Activated naive CD4-positive, alpha-beta T cell treated with anti-CD3 and anti-CD28 coated beads, Interleukin-2, amount 50 U/mL, for 72 hours (primary cell): Measurements from ENCODE around the gene HEPHL1. TPM values are rescaled to one million over a fixed set of nuclear protein-coding genes. Genes with fewer than 3 reads are reported as not detected.

Experiments used
- ATAC-seq, 2 donors: fragments of 150-1000 bp; cut with Tn5 transposase; 2 replicates each; pipeline ENCODE4 v1.10.0; 2021; ENCODE audit warnings: mild to moderate bottlenecking in 2 of 2, moderate library complexity in 2 of 2
- DNase-seq, 2 donors: peaks; one replicate each; pipeline ENCODE4 v3.0.0; 2021 to 2022; ENCODE audit warnings: low spot score in 2 of 2
- H3K27ac Mint-ChIP-seq, 2 donors: one replicate each; pipeline ENCODE4 v1.8.0; 2022; ENCODE audit warnings: mild to moderate bottlenecking in 2 of 2, mixed read lengths in 2 of 2
- H3K36me3 Mint-ChIP-seq, 2 donors: one replicate each; pipeline ENCODE4 v1.8.0; 2022; ENCODE audit warnings: mixed read lengths in 2 of 2
- H3K9me3 Mint-ChIP-seq, 2 donors: one replicate each; pipeline ENCODE4 v1.8.0; 2022; ENCODE audit warnings: mixed read lengths in 2 of 2
- total RNA-seq, 2 donors: library from RNA; stranded (reverse); gene quantifications; one replicate each; pipeline ENCODE4 v1.2.3, GENCODE V29; 2022

Gene HEPHL1
- total RNA-seq, 2 donors from 2014 or later = not detected

- Mint-ChIP-seq H3K36me3 (peaks cover 6 to 8% of the 10 kb centered on the region in 2 donors), H3K9me3 (no peaks in the 10 kb centered on the region), H3K27ac (no peak overlapping the region)
- DNase-seq (no peak), ATAC-seq (no peak)
Measured at GRCh38 chr11:94131047-94131717, 110.0 kb downstream of the HEPHL1 start.

GRCh38 chr11:94131718-94132115, 110.6 kb downstream of the HEPHL1 start:
- DNase-seq = no peak
- Mint-ChIP-seq H3K9me3 (no peaks in the 10 kb centered on the region), H3K27ac (no peak overlapping the region), H3K36me3 (peaks cover 8 to 11% of the 10 kb centered on the region in 2 donors)
- ATAC-seq = no peak

DNA sequence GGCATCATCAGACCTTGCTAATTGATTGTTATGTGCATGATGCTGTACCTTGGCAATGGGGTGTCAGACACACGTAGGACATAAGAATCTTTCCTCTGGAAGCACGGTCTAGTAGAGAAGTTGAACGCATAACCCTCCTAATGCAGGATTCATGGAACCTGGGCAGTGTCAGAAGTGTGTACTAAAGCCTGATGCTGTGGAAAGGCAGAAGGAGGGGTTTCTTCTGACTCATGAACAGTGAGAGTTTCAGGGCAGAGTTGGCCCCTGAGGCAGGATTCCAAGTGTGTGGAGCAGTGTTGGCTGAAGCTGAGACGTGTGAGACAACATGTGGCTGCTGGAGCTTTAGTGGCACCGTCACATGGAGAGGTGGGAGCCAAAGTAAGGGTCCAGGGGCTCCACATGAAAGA, 111.0 kb downstream of the HEPHL1 start:
- DNase-seq = no peak
- Mint-ChIP-seq H3K36me3 (peaks cover 8 to 16% of the 10 kb centered on the region in 2 donors), H3K9me3 (no peaks in the 10 kb centered on the region), H3K27ac (no peak overlapping the region)
- ATAC-seq = no peak

DNA sequence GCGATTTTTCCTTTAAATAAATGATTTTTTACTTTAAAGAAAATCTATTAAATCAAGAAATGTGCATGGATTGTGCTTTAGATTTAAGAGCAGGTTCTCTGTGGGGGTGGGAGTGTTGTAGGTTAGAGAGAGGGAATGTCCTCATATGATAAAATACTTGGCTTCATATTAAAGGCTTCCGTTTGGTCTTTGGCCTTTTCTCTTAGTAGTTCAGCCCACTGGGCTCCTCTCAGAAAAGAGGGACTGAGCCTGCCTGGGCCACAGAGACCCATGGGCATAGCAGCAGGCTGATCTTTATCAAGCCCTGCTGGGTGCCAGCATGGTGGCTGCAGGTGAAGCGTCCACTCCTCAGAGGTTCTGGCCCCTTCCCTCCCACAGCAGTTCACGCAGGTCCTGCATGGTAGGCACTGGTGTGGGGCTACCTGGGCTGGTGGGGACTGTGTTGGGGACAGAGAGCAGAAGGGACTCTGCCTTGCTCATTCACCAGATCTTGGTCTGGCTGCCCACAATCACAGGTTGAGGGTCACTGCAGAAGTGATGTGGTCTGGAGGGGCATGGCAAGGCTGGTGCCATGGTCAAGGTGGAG, 111.8 kb downstream of the HEPHL1 start:
- H3K9me3 Mint-ChIP-seq = no peaks in the 10 kb centered on the region
- ATAC-seq (no peak), DNase-seq (no peak)

DNA sequence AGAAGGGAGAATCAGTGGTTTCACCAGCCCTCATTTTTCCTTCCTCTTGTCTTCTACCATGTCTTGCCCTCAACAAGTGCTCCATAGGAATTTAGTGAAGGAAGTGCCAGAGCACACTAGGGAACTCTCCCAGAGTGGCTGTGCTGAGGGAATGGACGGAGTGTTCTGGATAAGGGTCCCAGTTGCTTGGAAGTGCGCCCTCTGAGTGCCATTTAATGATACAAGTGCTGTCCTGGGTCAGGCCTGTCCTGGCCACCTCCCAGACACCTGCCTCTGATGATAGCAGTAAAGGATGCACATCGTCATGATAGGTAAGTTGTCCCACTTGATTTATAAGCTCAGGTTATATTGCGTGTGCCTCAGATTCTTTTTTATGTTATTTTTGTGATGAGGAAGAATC, 112.6 kb downstream of the HEPHL1 start:
- Mint-ChIP-seq H3K36me3 (peaks cover 0 to 18% of the 10 kb centered on the region in 2 donors), H3K27ac (no peak overlapping the region), H3K9me3 (no peaks in the 10 kb centered on the region)
- ATAC-seq (no peak), DNase-seq (no peak)

More for the DNA sequence above, 111.8 kb downstream of the HEPHL1 start:
- Mint-ChIP-seq H3K36me3 (peaks cover 7 to 18% of the 10 kb centered on the region in 2 donors), H3K27ac (no peak overlapping the region)

DNA sequence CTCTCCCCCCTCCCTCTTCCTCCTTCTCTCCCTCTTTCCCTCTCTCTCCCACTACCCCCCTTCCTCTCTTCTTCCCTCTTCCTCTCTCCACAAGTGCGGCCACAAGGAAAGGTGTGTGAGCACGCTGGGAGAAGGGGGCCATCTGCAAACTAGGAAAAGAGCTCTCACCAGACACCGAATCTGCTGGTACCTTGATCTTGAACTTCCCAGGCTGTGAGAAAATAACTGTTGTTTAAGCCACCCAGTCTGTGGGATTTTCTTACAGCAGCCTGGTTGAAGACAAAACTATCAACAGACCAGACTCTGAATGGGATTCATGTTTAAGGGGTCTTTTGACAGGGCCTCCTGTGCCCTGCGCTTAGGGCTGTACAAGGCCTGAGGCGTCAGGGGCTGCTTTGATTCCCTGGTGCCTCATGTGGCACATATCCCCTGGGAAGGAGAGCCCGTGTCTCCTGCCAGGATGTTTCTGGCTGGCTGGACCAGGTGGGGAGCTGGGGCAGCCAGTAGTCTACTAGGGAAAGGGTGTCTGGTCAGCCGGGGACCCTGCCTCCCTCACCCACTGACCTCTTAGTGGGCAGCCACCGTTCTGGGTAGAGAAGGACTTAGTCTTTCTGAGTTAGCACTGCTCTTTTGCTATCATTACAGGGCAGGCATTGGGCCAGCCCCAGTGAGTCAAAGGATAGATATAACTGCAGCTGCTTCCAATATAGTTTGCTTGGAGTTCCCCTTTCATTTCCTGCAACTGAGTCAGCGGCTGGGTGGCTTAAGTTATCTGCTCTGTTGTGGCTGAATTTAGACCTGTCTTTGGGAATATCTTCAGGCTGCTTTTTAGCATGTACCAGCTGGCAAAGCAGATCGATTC, 113.7 kb downstream of the HEPHL1 start:
- peaks cover 0 to 18% of the 10 kb centered on the region in 2 donors for H3K36me3 Mint-ChIP-seq
- ATAC-seq (peak; percentile 94 to 97), DNase-seq (peak; percentile 17 to 70)
- peak overlapping the region; percentile 27 to 69 for H3K27ac Mint-ChIP-seq
- H3K9me3 Mint-ChIP-seq = no peaks in the 10 kb centered on the region

GRCh38 chr11:94139416-94139815, 118.3 kb downstream of the HEPHL1 start:
- no peaks in the 10 kb centered on the region for H3K9me3 Mint-ChIP-seq
- ATAC-seq (no peak), DNase-seq (no peak)
- no peak overlapping the region for H3K27ac Mint-ChIP-seq
- peaks cover 0 to 18% of the 10 kb centered on the region in 2 donors for H3K36me3 Mint-ChIP-seq

GRCh38 chr11:94140154-94140655, 119.1 kb downstream of the HEPHL1 start:
- no peaks in the 10 kb centered on the region for H3K9me3 Mint-ChIP-seq
- ATAC-seq = no peak
- H3K36me3 Mint-ChIP-seq = peaks cover 0 to 18% of the 10 kb centered on the region in 2 donors
- no peak overlapping the region for H3K27ac Mint-ChIP-seq
- DNase-seq = no peak

DNA sequence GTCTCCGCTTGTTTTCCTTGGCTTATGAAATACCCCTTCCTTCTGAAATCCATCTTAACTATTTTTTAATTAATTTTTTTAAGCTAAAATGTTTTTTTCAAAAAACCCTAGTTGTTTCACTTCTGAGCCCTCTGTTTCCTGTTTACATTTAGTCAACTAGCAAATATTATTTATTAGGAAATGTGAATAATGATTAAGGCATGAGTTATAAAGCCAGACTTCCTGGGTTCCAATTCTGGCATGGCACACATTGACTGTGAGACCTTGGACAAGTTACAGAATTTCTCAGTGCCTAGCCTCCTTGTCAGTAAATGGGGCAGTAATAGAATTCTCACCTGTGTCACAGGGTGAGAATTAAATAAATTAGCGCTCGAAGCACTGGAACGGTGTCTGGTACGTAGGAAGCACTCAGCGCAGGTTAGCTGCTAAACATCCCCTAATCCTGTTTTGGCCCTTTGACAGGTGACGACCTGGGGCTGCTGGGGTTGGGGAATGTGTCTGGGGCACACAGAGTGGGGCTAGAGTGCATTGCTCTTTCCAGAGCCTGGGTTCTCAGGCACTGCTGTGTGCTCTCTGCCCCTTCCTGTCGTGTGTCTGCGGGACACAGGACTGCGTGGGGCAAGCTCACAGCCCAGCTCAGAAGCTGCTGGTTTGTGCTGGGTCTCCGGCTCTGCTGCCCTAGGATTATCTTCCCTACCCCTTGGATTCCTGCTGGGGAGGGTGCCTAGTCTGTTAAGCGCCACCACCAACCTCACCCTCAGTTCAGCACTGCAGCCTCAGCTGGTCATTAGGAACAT, 120.6 kb downstream of the HEPHL1 start:
- no peak for DNase-seq
- peaks cover 0 to 7% of the 10 kb centered on the region in 2 donors for H3K36me3 Mint-ChIP-seq
- H3K27ac Mint-ChIP-seq = no peak overlapping the region
- no peak for ATAC-seq
- no peaks in the 10 kb centered on the region for H3K9me3 Mint-ChIP-seq

DNA sequence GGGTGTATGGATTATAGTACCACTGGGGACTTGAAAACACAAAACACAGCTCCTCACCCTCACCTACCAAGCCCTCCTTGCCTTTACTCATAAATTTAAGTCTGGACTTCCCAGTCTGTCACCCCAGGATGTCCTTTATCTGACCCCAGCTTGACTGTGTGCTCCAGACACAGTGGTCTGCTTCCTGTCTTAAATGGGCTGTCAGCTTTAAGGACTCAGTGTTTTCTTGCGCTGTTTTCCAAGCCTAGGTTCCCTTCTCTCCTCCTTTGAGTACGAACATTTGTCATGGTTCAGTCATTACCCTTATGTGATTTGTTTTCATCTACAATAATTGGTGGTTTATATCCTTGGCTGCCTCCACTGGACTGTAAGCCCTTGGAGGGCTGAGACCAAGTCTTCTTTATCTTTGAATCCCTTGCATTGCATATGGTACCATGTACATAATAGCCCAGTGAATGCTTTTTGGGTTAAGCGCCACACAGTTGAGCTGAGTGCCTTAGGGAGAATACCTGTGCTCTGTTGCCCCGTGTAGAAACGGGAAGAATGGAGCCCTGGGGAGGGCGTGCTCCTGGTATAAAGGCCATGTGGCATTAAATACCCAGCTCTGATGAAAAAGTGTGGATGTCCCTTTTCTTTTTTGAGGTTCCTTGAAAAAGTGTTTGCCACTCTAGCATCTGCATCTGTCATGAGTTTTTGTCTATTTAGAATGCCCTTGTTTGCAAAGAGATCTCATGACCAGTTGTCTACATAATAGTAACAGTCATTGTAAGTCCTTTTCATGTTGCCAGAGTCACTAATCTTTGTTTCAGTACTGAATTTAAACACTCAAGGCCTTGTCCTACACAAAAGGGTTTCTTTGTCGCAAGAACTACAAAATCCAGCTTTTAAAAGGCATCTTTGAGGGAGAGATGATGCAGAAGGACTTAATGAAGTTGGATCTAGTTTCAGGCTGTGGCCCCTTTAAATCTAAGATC, 121.4 kb downstream of the HEPHL1 start:
- Mint-ChIP-seq H3K27ac (peak overlapping the region in 1 of 2 donors; percentile 66), H3K9me3 (no peaks in the 10 kb centered on the region), H3K36me3 (no peaks in the 10 kb centered on the region)
- DNase-seq = no peak
- ATAC-seq = peak in 1 of 2 donors; percentile 49

DNA sequence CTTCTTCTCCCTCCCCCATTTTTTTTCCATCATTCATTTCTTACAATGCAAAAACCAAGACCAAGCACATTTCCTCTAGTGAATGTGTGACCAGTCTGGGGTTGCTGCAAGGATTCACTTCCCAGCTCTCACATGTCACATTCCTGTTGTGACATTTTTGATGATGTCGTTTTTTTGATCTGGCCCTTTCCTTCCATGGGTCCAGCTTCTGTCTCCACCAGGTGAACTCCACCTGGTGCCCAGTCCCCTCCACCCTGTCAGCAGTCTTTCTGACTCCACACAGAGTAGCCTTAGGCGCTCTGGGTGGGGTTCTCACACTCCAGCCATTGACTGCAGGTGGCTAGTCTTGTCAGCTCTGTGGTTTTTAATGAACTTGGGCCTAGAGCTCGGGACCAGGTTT, 123.1 kb downstream of the HEPHL1 start:
- Mint-ChIP-seq H3K9me3 (no peaks in the 10 kb centered on the region), H3K36me3 (no peaks in the 10 kb centered on the region), H3K27ac (no peak overlapping the region)
- DNase-seq (no peak), ATAC-seq (no peak)

- no peak overlapping the region for H3K27ac Mint-ChIP-seq
- DNase-seq (no peak), ATAC-seq (no peak)
- H3K36me3 Mint-ChIP-seq = no peaks in the 10 kb centered on the region
- H3K9me3 Mint-ChIP-seq = no peaks in the 10 kb centered on the region
Measured at GRCh38 chr11:94144664-94145063, 123.5 kb downstream of the HEPHL1 start.

DNA sequence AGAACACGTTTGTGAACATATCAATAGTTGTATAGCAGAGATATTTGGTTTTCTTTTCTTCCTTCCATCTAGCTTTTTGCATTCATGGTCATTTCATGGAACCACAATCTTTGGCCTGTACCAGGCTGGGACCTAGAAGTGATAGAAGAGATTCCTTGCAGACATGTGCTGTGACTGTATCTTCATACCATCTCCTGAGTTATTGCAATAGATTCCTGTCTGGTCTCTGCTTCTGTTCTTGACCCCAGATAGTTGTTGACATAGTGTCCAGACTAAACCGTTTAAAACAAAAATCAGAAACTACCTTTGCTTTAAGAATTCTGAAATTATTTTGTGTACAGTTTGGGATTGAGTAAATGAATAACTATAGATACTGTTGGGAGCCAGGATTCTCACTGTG, 124.3 kb downstream of the HEPHL1 start:
- DNase-seq (no peak), ATAC-seq (no peak)
- H3K27ac Mint-ChIP-seq = no peak overlapping the region
- H3K36me3 Mint-ChIP-seq = no peaks in the 10 kb centered on the region
- no peaks in the 10 kb centered on the region for H3K9me3 Mint-ChIP-seq

GRCh38 chr11:94145916-94146315, 124.8 kb downstream of the HEPHL1 start:
- no peak overlapping the region for H3K27ac Mint-ChIP-seq
- ATAC-seq = no peak
- H3K36me3 Mint-ChIP-seq = no peaks in the 10 kb centered on the region
- no peaks in the 10 kb centered on the region for H3K9me3 Mint-ChIP-seq
- DNase-seq = no peak

- ATAC-seq (peak; percentile 74 to 77), DNase-seq (no peak)
- Mint-ChIP-seq H3K36me3 (no peaks in the 10 kb centered on the region), H3K9me3 (no peaks in the 10 kb centered on the region), H3K27ac (peak overlapping the region; percentile 39 to 56)
Measured at GRCh38 chr11:94147433-94147845, 126.3 kb downstream of the HEPHL1 start.
